Heart left ventricle (tissue), 16 donors: ENCODE data around the gene ARID3B. TPM values are rescaled to one million over a fixed set of nuclear protein-coding genes. Genes with fewer than 3 reads are reported as not detected.

Source experiments
- ATAC-seq, 4 donors: fragments of 200-7000 bp; cut with Tn5 transposase; one replicate each; pipeline ENCODE4 v1.9.1; 2020 to 2022; ENCODE audit warnings: moderate library complexity in 4 of 4, mild to moderate bottlenecking in 3 of 4, moderate number of reproducible peaks in 1 of 4
- DNase-seq, 5 donors: peaks; one replicate each; pipeline ENCODE4 v3.0.0-alpha.2; 2020
- H3K27ac ChIP-seq, 12 donors: fragments of 200-600 bp; sonication (generic) in 4 of 12; one replicate each; pipeline versions ENCODE4 v1.5.0 to v1.8.0; 2016 to 2022; ENCODE audit warnings: mild to moderate bottlenecking in 2 of 12
- H3K27me3 ChIP-seq, 9 donors: fragments of 200-600 bp; sonication (generic) in 2 of 9; one replicate each; pipeline versions ENCODE4 v1.5.1 to v1.8.0; 2016 to 2022; ENCODE audit warnings: mild to moderate bottlenecking in 3 of 9
- H3K36me3 ChIP-seq, 9 donors: fragments of 200-600 bp; sonication (generic) in 2 of 9; one replicate each; pipeline versions ENCODE4 v1.5.0 to v1.8.0; 2018 to 2022; ENCODE audit warnings: mild to moderate bottlenecking in 2 of 9
- H3K4me1 ChIP-seq, 12 donors: fragments of 200-600 bp; sonication (generic) in 4 of 12; one replicate each; pipeline versions ENCODE4 v1.5.0 to v1.8.0; 2016 to 2022; ENCODE audit warnings: mild to moderate bottlenecking in 3 of 12
- H3K4me3 ChIP-seq, 12 donors: fragments of 200-600 bp; sonication (generic) in 4 of 12; one replicate each; pipeline versions ENCODE4 v1.5.0 to v1.8.0; 2017 to 2022; ENCODE audit warnings: mild to moderate bottlenecking in 9 of 12, moderate library complexity in 4 of 12
- H3K9me3 ChIP-seq, 12 donors: fragments of 200-600 bp; sonication (generic) in 4 of 12; one replicate each; pipeline versions ENCODE4 v1.5.0 to v1.8.0; 2016 to 2022; ENCODE audit warnings: mild to moderate bottlenecking in 1 of 12
- CTCF ChIP-seq, 12 donors: fragments of 200-600 bp; sonication (generic) in 4 of 12; IDR thresholded peaks; one replicate each; pipeline versions ENCODE4 v1.5.0 to v1.8.0; 2018 to 2022; ENCODE audit warnings: antibody characterized with exemption in 12 of 12, mild to moderate bottlenecking in 5 of 12
- POLR2A ChIP-seq, 2 donors: fragments of 450-650 bp; IDR thresholded peaks; one replicate each; pipeline ENCODE4 v1.6.1; 2017; ENCODE audit warnings: antibody characterized with exemption in 2 of 2, mild to moderate bottlenecking in 2 of 2, moderate library complexity in 2 of 2
- WGBS, 4 donors: extraction: QIAGEN DNeasy Blood & Tissue Kit in 2 of 4; methylation state at CpG; one replicate each; pipeline versions ENCODE4 v1.1.5 to v1.1.7; 2013 to 2018; 5-methylcytosine and 5-hydroxymethylcytosine counted together
- intact Hi-C, 10 donors: fragments of 100-400 bp; cut with DNase I; formaldehyde crosslinking; loops; one replicate each; pipeline versions ENCODE4 v1.11.1 to v1.14.2; 2022
- polyA plus RNA-seq, 2 donors: library from polyadenylated mRNA; stranded (reverse); fragments of 200-250 nt; gene quantifications; one replicate each; pipeline ENCODE4 v1.2.3, GENCODE V29; 2013
- total RNA-seq, 9 donors: library from RNA; depleted of rRNA in 2 of 9; stranded (reverse); fragments of >200 nt in 2 of 9; fragmentation: NEBNext Ultra II Directional in 3 of 9; extraction: Animal tissue kit (Norgen Biotek cat#: 25700) in 3 of 9; gene quantifications; one replicate each; pipeline versions ENCODE4 v1.1.0 to v1.2.4, GENCODE V29; 2016 to 2023
- donor health status: ischemic (EF 13 %, LVEDD 7.1; RV severe dilation, severe dysfunction).
- donor health status: healthy with polysubstance abuse.
- donor health status: DM: no; HTN: yes; CAD: no.
- donor health status: DM: no; HTN: no; CAD: no.
- donor health status: ischemic (EF 25% LVEDD 6.9; RV normal size, moderate dysfunction).
- donor health status: ischemic (EF 25% LVEDD 5.7; RV mildly dilated, moderate dysfunction).
- donor health status: healthy.
- donor health status: DM: yes; HTN: yes; CAD: no.
- donor health status: ischemic (EF 35%, LVEDD 5.7; RV mildly dilated, moderate dysfunction).
- donor health status: nonischemic (EF 11% LVEDD 7.7; RV severe dilation, severe dysfunction).
- donor health status: DM: yes; HTN: yes; CAD: no.
- donor health status: PGD.
- donor health status: ischemic (EF 29% LVEDD 5.4; RV normal size, mild dysfunction).
- donor health status: nonischemic (EF 23%, LVEDD 6.1; RV moderate dilation, normal function).

ARID3B gene
- total and polyA plus RNA-seq, 11 donors = 1.3 to 4.3 (median 2.1) TPM

- no peaks in the 10 kb centered on the region for H3K27me3 ChIP-seq
- H3K4me1 ChIP-seq = no peaks in the 10 kb centered on the region
- no peaks in the 10 kb centered on the region for H3K9me3 ChIP-seq
- ATAC-seq (no peak), DNase-seq (no peak)
- no peaks in the 10 kb centered on the region for H3K36me3 ChIP-seq
- intact Hi-C loops = no loop called here
- no peak for TF ChIP-seq POLR2A (IDR thresholded peaks at IDR 0.05)
- H3K27ac ChIP-seq = no peak overlapping the region
- no peak overlapping the region for H3K4me3 ChIP-seq
Measured at GRCh38 chr15:74517096-74517495, 23.9 kb upstream of the ARID3B start.

GRCh38 chr15:74519311-74519710 is 21.7 kb upstream of the ARID3B start:
- no peaks in the 10 kb centered on the region for H3K9me3 ChIP-seq
- no peak for ATAC-seq
- H3K4me3 ChIP-seq = no peak overlapping the region
- WGBS, 4 donors = 84 to 95% (median 92%) methylated on average over 4 of the region's 4 CpGs
- intact Hi-C loops = no loop called here
- no peaks in the 10 kb centered on the region for H3K36me3 ChIP-seq
- H3K27me3 ChIP-seq = no peaks in the 10 kb centered on the region
- H3K27ac ChIP-seq = no peak overlapping the region
- no peak for DNase-seq
- no peak for TF ChIP-seq CTCF (IDR thresholded peaks at IDR 0.05)
- TF ChIP-seq POLR2A (IDR thresholded peaks at IDR 0.05) = no peak
- no peaks in the 10 kb centered on the region for H3K4me1 ChIP-seq

GRCh38 chr15:74520407-74520806 is 20.6 kb upstream of the ARID3B start:
- Histone ChIP-seq H3K9me3 (no peaks in the 10 kb centered on the region), H3K4me3 (no peak overlapping the region), H3K4me1 (no peaks in the 10 kb centered on the region), H3K27ac (no peak overlapping the region), H3K27me3 (no peaks in the 10 kb centered on the region), H3K36me3 (no peaks in the 10 kb centered on the region)
- DNase-seq (no peak), ATAC-seq (no peak)
- intact Hi-C loops = no loop called here
- WGBS, 4 donors = 93 to 97% (median 94%) methylated on average over 4 of the region's 4 CpGs
- TF ChIP-seq CTCF (IDR thresholded peaks at IDR 0.05) = no peak
- TF ChIP-seq POLR2A (IDR thresholded peaks at IDR 0.05) = no peak

DNA sequence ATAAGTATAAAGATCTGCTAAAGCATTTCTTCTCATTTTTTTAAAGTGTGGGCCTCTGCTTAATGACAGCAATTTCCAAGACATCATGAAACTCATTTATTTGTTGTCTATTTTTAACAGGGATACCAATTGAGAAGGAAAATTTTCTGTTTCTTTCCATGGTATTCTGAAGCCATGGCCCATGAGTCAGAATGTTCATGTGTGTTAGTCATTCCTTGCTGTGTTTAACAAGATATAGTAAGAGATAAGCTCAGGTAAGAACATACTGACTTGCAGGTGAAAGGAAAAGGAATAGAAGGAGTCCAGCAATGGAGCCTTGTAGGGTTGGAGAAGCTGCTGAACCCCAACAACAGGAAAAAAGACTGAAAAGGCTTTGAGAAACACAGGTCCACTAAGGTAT is 17.0 kb upstream of the ARID3B start:
- H3K9me3 ChIP-seq = no peaks in the 10 kb centered on the region

More for the DNA sequence above, 17.0 kb upstream of the ARID3B start:
- H3K4me1 ChIP-seq = no peaks in the 10 kb centered on the region
- no peaks in the 10 kb centered on the region for H3K36me3 ChIP-seq
- no peak overlapping the region for H3K27ac ChIP-seq
- no peak for TF ChIP-seq POLR2A (IDR thresholded peaks at IDR 0.05)
- TF ChIP-seq CTCF (IDR thresholded peaks at IDR 0.05) = no peak
- ATAC-seq (no peak), DNase-seq (no peak)
- no peaks in the 10 kb centered on the region for H3K27me3 ChIP-seq
- intact Hi-C loops = no loop called here
- H3K4me3 ChIP-seq = no peak overlapping the region
